H1 (cell line): Measurements from ENCODE around the gene CPEB3. TPM values are rescaled to one million over a fixed set of nuclear protein-coding genes. Genes with fewer than 3 reads are reported as not detected.

ENCODE experiments used
- CTCF ChIA-PET: fragments of 300-600 bp; sonication (Branson Sonifier 250); formaldehyde crosslinking; loops from one replicate; lab custom pipeline; 2021; ENCODE audit not compliant: partially characterized antibody; lab: Charles Lee
- POLR2A ChIA-PET: fragments of 300-600 bp; sonication (Branson Sonifier 250); formaldehyde crosslinking; loops from one replicate; lab custom pipeline; 2021; ENCODE audit warnings: inconsistent platforms; ENCODE audit not compliant: partially characterized antibody; lab: Charles Lee
- DNase-seq, 2 experiments: peaks; one replicate each; pipeline versions ENCODE4 v3.0.0 to v3.0.0-alpha.2; 2010 to 2022; ENCODE audit warnings: low spot score in 2 of 2, low read depth in 1 of 2, mixed read lengths in 1 of 2
- FAIRE-seq: peaks from 2 replicates; lab custom pipeline; 2011; peaks lifted over from hg19 to GRCh38; lab: Jason Lieb, UNC
- H2AFZ ChIP-seq: 2 replicates; pipeline ENCODE4 v1.8.1; 2012; ENCODE audit warnings: low read length, inconsistent platforms
- H2AK5ac ChIP-seq: 2 replicates; pipeline ENCODE4 v1.6.1; 2013; ENCODE audit warnings: low read depth, low read length
- H2BK120ac ChIP-seq: replicated peaks from 2 replicates; pipeline ENCODE3; 2013; ENCODE audit warnings: low read depth, low read length, inconsistent platforms
- H2BK12ac ChIP-seq: 2 replicates; pipeline ENCODE4 v1.6.1; 2013; ENCODE audit warnings: low read depth, low read length
- H2BK15ac ChIP-seq: 2 replicates; pipeline ENCODE4 v1.6.1; 2013; ENCODE audit warnings: low read length
- H2BK20ac ChIP-seq: 2 replicates; pipeline ENCODE4 v1.6.1; 2013; ENCODE audit warnings: low read length
- H2BK5ac ChIP-seq: 2 replicates; pipeline ENCODE4 v1.6.1; 2013; ENCODE audit warnings: low read depth, low read length
- H3K14ac ChIP-seq: 2 replicates; pipeline ENCODE4 v1.6.1; 2013; ENCODE audit warnings: inconsistent platforms; ENCODE audit not compliant: insufficient read length
- H3K18ac ChIP-seq: 2 replicates; pipeline ENCODE4 v1.6.1; 2013; ENCODE audit warnings: low read length; ENCODE audit errors: extremely low read depth
- H3K23ac ChIP-seq: 2 replicates; pipeline ENCODE4 v1.6.1; 2013; ENCODE audit warnings: inconsistent platforms; ENCODE audit not compliant: insufficient read length
- H3K23me2 ChIP-seq: 2 replicates; pipeline ENCODE4 v1.6.1; 2013; ENCODE audit warnings: low read depth, low read length
- H3K27ac ChIP-seq: 2 replicates; pipeline ENCODE4 v1.6.1; 2011; ENCODE audit warnings: low read depth, low read length, inconsistent platforms
- H3K27me3 ChIP-seq, 4 experiments: replicated peaks in 1 of 4; 1 replicate in 1 of 4; 2 replicates in 3 of 4; pipeline versions ENCODE4 v1.6.1 to v1.8.1; 2011 to 2013; ENCODE audit warnings: low read length in 3 of 4, mild to moderate bottlenecking in 3 of 4, inconsistent platforms in 2 of 4, mixed read lengths in 2 of 4, moderate library complexity in 1 of 4; ENCODE audit not compliant: control insufficient read depth in 3 of 4, insufficient read depth in 3 of 4; ENCODE audit errors: extremely low read depth in 1 of 4
- H3K36me3 ChIP-seq, 4 experiments: 2 replicates each; pipeline versions ENCODE4 v1.6.1 to v1.8.1; 2011 to 2013; ENCODE audit warnings: mild to moderate bottlenecking in 4 of 4, low read length in 3 of 4, moderate library complexity in 2 of 4, control low read depth in 1 of 4, inconsistent platforms in 1 of 4; ENCODE audit not compliant: insufficient read depth in 4 of 4, control insufficient read depth in 2 of 4
- H3K4ac ChIP-seq: replicated peaks from 2 replicates; pipeline ENCODE3; 2013; ENCODE audit warnings: low read length, low read depth, mixed read lengths, inconsistent platforms; ENCODE audit not compliant: insufficient read length
- H3K4me1 ChIP-seq, 4 experiments: replicated peaks in 1 of 4; 1 replicate in 1 of 4; 2 replicates in 3 of 4; pipeline versions ENCODE4 v1.6.1 to v1.8.1; 2011 to 2013; ENCODE audit warnings: low read length in 3 of 4, inconsistent platforms in 2 of 4, mixed read lengths in 1 of 4; ENCODE audit not compliant: insufficient read depth in 4 of 4, control insufficient read depth in 3 of 4
- H3K4me2 ChIP-seq, 2 experiments: 2 replicates each; pipeline versions ENCODE4 v1.6.1 to v1.8.1; 2011 to 2013; ENCODE audit warnings: low read depth in 2 of 2, low read length in 2 of 2, control low read depth in 1 of 2, inconsistent platforms in 1 of 2, mild to moderate bottlenecking in 1 of 2; ENCODE audit not compliant: insufficient read depth in 1 of 2
- H3K4me3 ChIP-seq, 4 experiments: fragments of 200-600, 300-600 bp in 1 of 4; sonication (generic), shearing (Covaris generic), sonication (Bioruptor Twin) in 1 of 4; 2 replicates each; pipeline versions ENCODE4 v1.5.1 to v1.8.1; 2011 to 2016; ENCODE audit warnings: low read length in 4 of 4, low read depth in 3 of 4, control low read depth in 2 of 4, inconsistent platforms in 2 of 4, mild to moderate bottlenecking in 2 of 4, mixed read lengths in 1 of 4, moderate library complexity in 1 of 4; ENCODE audit not compliant: insufficient read depth in 2 of 4; ENCODE audit errors: extremely low read depth in 1 of 4
- H3K56ac ChIP-seq: replicated peaks from 2 replicates; pipeline ENCODE3; 2013; ENCODE audit warnings: low read depth, mild to moderate bottlenecking, mixed read lengths, low read length, inconsistent platforms; ENCODE audit not compliant: insufficient read length
- H3K79me1 ChIP-seq: 2 replicates; pipeline ENCODE4 v1.6.1; 2013; ENCODE audit warnings: low read depth, low read length, control low read depth
- H3K79me2 ChIP-seq, 2 experiments: 2 replicates each; pipeline versions ENCODE4 v1.6.1 to v1.8.1; 2012 to 2013; ENCODE audit warnings: low read length in 2 of 2, mild to moderate bottlenecking in 2 of 2, inconsistent platforms in 1 of 2; ENCODE audit not compliant: insufficient read depth in 2 of 2, control insufficient read depth in 1 of 2
- H3K9ac ChIP-seq, 4 experiments: replicated peaks in 1 of 4; 1 replicate in 1 of 4; 2 replicates in 3 of 4; pipeline versions ENCODE4 v1.6.1 to v1.8.1; 2011 to 2013; ENCODE audit warnings: low read depth in 3 of 4, low read length in 3 of 4, control low read depth in 2 of 4, mild to moderate bottlenecking in 2 of 4, moderate library complexity in 2 of 4, inconsistent platforms in 1 of 4; ENCODE audit errors: extremely low read depth in 1 of 4
- H3K9me3 ChIP-seq, 2 experiments: 2 replicates each; pipeline versions ENCODE4 v1.6.1 to v1.8.1; 2012 to 2013; ENCODE audit warnings: mild to moderate bottlenecking in 2 of 2, moderate library complexity in 2 of 2, control low read depth in 1 of 2, inconsistent platforms in 1 of 2, low read depth in 1 of 2, low read length in 1 of 2, mixed read lengths in 1 of 2; ENCODE audit not compliant: insufficient read depth in 2 of 2
- H4K20me1 ChIP-seq, 2 experiments: replicated peaks in 1 of 2; 2 replicates each; pipeline versions ENCODE3 to v1.8.1; 2011 to 2013; ENCODE audit warnings: inconsistent platforms in 2 of 2, low read length in 2 of 2, mild to moderate bottlenecking in 1 of 2; ENCODE audit not compliant: insufficient read depth in 2 of 2, control insufficient read depth in 1 of 2
- H4K5ac ChIP-seq: 2 replicates; pipeline ENCODE4 v1.6.1; 2013; ENCODE audit warnings: low read length, low read depth, mixed read lengths, inconsistent platforms; ENCODE audit not compliant: insufficient read length
- H4K8ac ChIP-seq: 2 replicates; pipeline ENCODE4 v1.8.0; 2013; ENCODE audit warnings: mild to moderate bottlenecking, moderate library complexity, low read length, inconsistent platforms; ENCODE audit not compliant: insufficient read depth; ENCODE audit errors: extremely low read depth
- H4K91ac ChIP-seq: replicated peaks from 2 replicates; pipeline ENCODE3; 2013; ENCODE audit warnings: low read length, mixed read lengths, inconsistent platforms; ENCODE audit not compliant: insufficient read length
- MAFK ChIP-seq: IDR thresholded peaks from 2 replicates; pipeline ENCODE4 v1.6.1; 2012; ENCODE audit warnings: low read depth, mild to moderate bottlenecking, improper control_type of control experiment, low read length
- SIN3A ChIP-seq, 2 experiments: IDR thresholded peaks in 1 of 2; conservative IDR thresholded peaks in 1 of 2; 2 replicates each; pipeline ENCODE4 v1.6.1; 2011 to 2012; ENCODE audit warnings: low read length in 2 of 2, improper control_type of control experiment in 1 of 2, low read depth in 1 of 2, mild to moderate bottlenecking in 1 of 2
- WGBS, 2 experiments: shearing (Covaris generic) in 1 of 2; methylation state at CpG; one replicate each; pipeline versions ENCODE4 v1.1.6 to v1.1.7; 2013 to 2015; ENCODE audit warnings: low lambda C conversion rate in 2 of 2, mixed read lengths in 2 of 2, inconsistent platforms in 1 of 2, low coverage in 1 of 2, missing lambda C conversion rate in 1 of 2; ENCODE audit not compliant: insufficient replicate concordance in 2 of 2, insufficient coverage in 1 of 2, insufficient read length in 1 of 2; ENCODE audit errors: extremely low coverage in 1 of 2, missing lambda C conversion rate in 1 of 2; 5-methylcytosine and 5-hydroxymethylcytosine counted together
- polyA plus RNA-seq, 7 experiments: library from polyadenylated mRNA; depleted of rRNA in 3 of 7; stranded (reverse) in 5 of 7; unstranded in 2 of 7; fragments of >200 nt in 5 of 7; fragments of 200-250 nt in 2 of 7; gene quantifications; 1 replicate in 5 of 7; 2 replicates in 1 of 7; 4 replicates in 1 of 7; pipeline versions ENCODE4 v1.2.1 to v1.2.3, GENCODE V29; 2011 to 2013; ENCODE audit warnings: missing spikeins in 2 of 7, mixed read lengths in 2 of 7
- total RNA-seq: library from RNA; stranded (reverse); fragmentation: NEBNext Ultra II Directional; extraction: Animal tissue kit (Norgen Biotek cat#: 25700); gene quantifications from 2 replicates; pipeline ENCODE4 v1.2.1, GENCODE V29; 2021

Gene CPEB3
- total and polyA plus RNA-seq, 2 of the 8 experiments (the other 6 are each of a cell fraction or from before 2014, with no cell fraction given): 0.39 to 1.7 TPM

- no peak overlapping the region for H2AFZ ChIP-seq
- H3K56ac ChIP-seq: no peak overlapping the region
- no peaks in the 10 kb centered on the region for H3K9me3 ChIP-seq
- no peak overlapping the region for H4K5ac ChIP-seq
- TF ChIP-seq MAFK (0 out of 2 replicates have a peak, but pooled peaks have one; percentile 49), SIN3A (conservative IDR thresholded peaks at IDR 0.05 in 1 of 2, IDR thresholded peaks at IDR 0.05 in 1 of 2; ENCODE audit: low read depth in 1 of 2, low read length in 2 of 2) (no peak)
- TF ChIP-seq, all 59 proteins: peak for 1
- H3K27me3 ChIP-seq: no peaks in the 10 kb centered on the region
- H3K9ac ChIP-seq: no peak overlapping the region
- FAIRE-seq (no peak), DNase-seq (no peak)
- no peak overlapping the region for H3K4me3 ChIP-seq
- no peak overlapping the region for H2BK12ac ChIP-seq
- H4K91ac ChIP-seq: no peak overlapping the region
- no peak overlapping the region for H3K27ac ChIP-seq
- no peak overlapping the region for H2BK120ac ChIP-seq
- no peaks in the 10 kb centered on the region for H3K4me1 ChIP-seq
- no peak overlapping the region for H3K23ac ChIP-seq
- H3K79me2 ChIP-seq: no peaks in the 10 kb centered on the region
- H2AK5ac ChIP-seq: no peak overlapping the region
- no peak overlapping the region for H3K18ac ChIP-seq
- H3K14ac ChIP-seq: no peak overlapping the region
- no peak overlapping the region for H2BK15ac ChIP-seq
- H3K79me1 ChIP-seq: no peaks in the 10 kb centered on the region
- H4K8ac ChIP-seq: no peak overlapping the region
- H2BK20ac ChIP-seq: no peak overlapping the region
- POLR2A ChIA-PET: no interaction called here
- no peaks in the 10 kb centered on the region for H4K20me1 ChIP-seq
- no peak overlapping the region for H3K4ac ChIP-seq
- no peak overlapping the region for H3K4me2 ChIP-seq
- H3K23me2 ChIP-seq: no peaks in the 10 kb centered on the region
- WGBS, 2 experiments: 81 to 100% methylated on average over 1 to 2 of the region's 2 CpGs
- CTCF ChIA-PET: interaction anchor here (0.6 to 1.3 kb wide), 2 partner anchors 125 to 139 kb away, joined by 3 to 5 read pairs; no protein-coding TSS in a partner anchor
- H3K36me3 ChIP-seq: no peaks in the 10 kb centered on the region
- no peak overlapping the region for H2BK5ac ChIP-seq
Measured at GRCh38 chr10:92213049-92213448, 77.8 kb downstream of the CPEB3 start.
